Kidney (tissue), 14 donors: ENCODE results near the gene OR5B21. TPM values are rescaled to one million over a fixed set of nuclear protein-coding genes. Genes with fewer than 3 reads are reported as not detected.

Experiments
- DNase-seq, 5 donors: peaks; one replicate each; pipeline ENCODE4 v3.0.0-alpha.2; 2013 to 2020
- FAIRE-seq: peaks from 2 replicates; lab custom pipeline; 2012; peaks lifted over from hg19 to GRCh38; lab: Jason Lieb, UNC
- H3K27ac ChIP-seq, 2 donors: one replicate each; pipeline ENCODE4 v1.7.0; 2013; ENCODE audit warnings: low read depth in 2 of 2, low read length in 2 of 2, inconsistent platforms in 1 of 2
- H3K27me3 ChIP-seq: one replicate; pipeline ENCODE4 v1.7.1; 2013; ENCODE audit warnings: low read length, inconsistent platforms; ENCODE audit not compliant: control insufficient read depth, insufficient read depth
- H3K36me3 ChIP-seq, 3 donors: one replicate each; pipeline versions ENCODE4 v1.7.0 to v1.7.1; 2013; ENCODE audit warnings: low read length in 3 of 3, control low read depth in 1 of 3, inconsistent platforms in 1 of 3; ENCODE audit not compliant: insufficient read depth in 3 of 3, control insufficient read depth in 2 of 3
- H3K4me1 ChIP-seq, 3 donors: one replicate each; pipeline versions ENCODE4 v1.7.0 to v1.7.1; 2013; ENCODE audit warnings: low read length in 3 of 3, inconsistent platforms in 1 of 3, low read depth in 1 of 3; ENCODE audit not compliant: control insufficient read depth in 2 of 3, insufficient read depth in 2 of 3
- H3K4me3 ChIP-seq, 3 donors: one replicate each; pipeline versions ENCODE4 v1.7.0 to v1.8.1; 2013; ENCODE audit warnings: low read length in 3 of 3, control low read depth in 1 of 3, inconsistent platforms in 1 of 3
- H3K9ac ChIP-seq, 3 donors: one replicate each; pipeline versions ENCODE4 v1.7.0 to v1.7.1; 2013; ENCODE audit warnings: low read length in 3 of 3, control low read depth in 1 of 3, inconsistent platforms in 1 of 3
- H3K9me3 ChIP-seq, 3 donors: one replicate each; pipeline versions ENCODE4 v1.7.0 to v1.7.1; 2013; ENCODE audit warnings: low read length in 3 of 3, control low read depth in 1 of 3, inconsistent platforms in 1 of 3; ENCODE audit not compliant: control insufficient read depth in 2 of 3, insufficient read depth in 1 of 3
- intact Hi-C: fragments of 100-400 bp; cut with DNase I; formaldehyde crosslinking; loops from one replicate; pipeline ENCODE4 v1.11.1; 2022
- polyA plus RNA-seq: library from polyadenylated mRNA; stranded (reverse); fragments of 350-450 nt; fragmentation: Illumina TruSeq; extraction: RNeasy Lipid Tissue Mini Kit (QIAGEN cat#74804); gene quantifications from one replicate; pipeline ENCODE4 v1.2.3, GENCODE V29; 2014; ENCODE audit warnings: low read depth, low replicate concordance; ENCODE audit not compliant: insufficient read depth
- total RNA-seq: library from RNA; stranded (reverse); fragmentation: NEBNext Ultra II Directional; extraction: Animal tissue kit (Norgen Biotek cat#: 25700); gene quantifications from one replicate; pipeline ENCODE4 v1.2.1, GENCODE V29; 2021
- TF ChIP-seq, protein P1 (sequence below): IDR thresholded peaks from 3 replicates; pipeline ENCODE4 v1.5.1; 2012; ENCODE audit warnings: mild to moderate bottlenecking, moderate library complexity, borderline replicate concordance; ENCODE audit not compliant: insufficient read depth; ENCODE audit errors: extremely low read depth
- donor health status: control.
- donor health status: control.
- donor health status: control.
- donor health status: control.
- donor health status: control.
- donor health status: DM: yes; HTN: yes; CAD: no.
- donor health status: Normal renal cell carcinoma (clear cell type).

OR5B21 gene
- total and polyA plus RNA-seq, 2 donors from 2014 or later: not detected

- TF ChIP-seq, protein P1, sequence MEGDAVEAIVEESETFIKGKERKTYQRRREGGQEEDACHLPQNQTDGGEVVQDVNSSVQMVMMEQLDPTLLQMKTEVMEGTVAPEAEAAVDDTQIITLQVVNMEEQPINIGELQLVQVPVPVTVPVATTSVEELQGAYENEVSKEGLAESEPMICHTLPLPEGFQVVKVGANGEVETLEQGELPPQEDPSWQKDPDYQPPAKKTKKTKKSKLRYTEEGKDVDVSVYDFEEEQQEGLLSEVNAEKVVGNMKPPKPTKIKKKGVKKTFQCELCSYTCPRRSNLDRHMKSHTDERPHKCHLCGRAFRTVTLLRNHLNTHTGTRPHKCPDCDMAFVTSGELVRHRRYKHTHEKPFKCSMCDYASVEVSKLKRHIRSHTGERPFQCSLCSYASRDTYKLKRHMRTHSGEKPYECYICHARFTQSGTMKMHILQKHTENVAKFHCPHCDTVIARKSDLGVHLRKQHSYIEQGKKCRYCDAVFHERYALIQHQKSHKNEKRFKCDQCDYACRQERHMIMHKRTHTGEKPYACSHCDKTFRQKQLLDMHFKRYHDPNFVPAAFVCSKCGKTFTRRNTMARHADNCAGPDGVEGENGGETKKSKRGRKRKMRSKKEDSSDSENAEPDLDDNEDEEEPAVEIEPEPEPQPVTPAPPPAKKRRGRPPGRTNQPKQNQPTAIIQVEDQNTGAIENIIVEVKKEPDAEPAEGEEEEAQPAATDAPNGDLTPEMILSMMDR: no peak
- Histone ChIP-seq H3K4me3 (no peak overlapping the region), H3K4me1 (peaks cover 0 to 2% (median 0%) of the 10 kb centered on the region in 3 donors), H3K9ac (no peak overlapping the region), H3K9me3 (no peaks in the 10 kb centered on the region), H3K27ac (no peak overlapping the region), H3K36me3 (peaks cover 0 to 16% (median 5%) of the 10 kb centered on the region in 3 donors), H3K27me3 (no peaks in the 10 kb centered on the region)
- intact Hi-C loops: no loop called here
- FAIRE-seq (peak; percentile 19), DNase-seq (peak in 1 of 5 donors; percentile 6)
Measured at GRCh38 chr11:58525037-58525614, 17.2 kb upstream of the OR5B21 start.

DNA sequence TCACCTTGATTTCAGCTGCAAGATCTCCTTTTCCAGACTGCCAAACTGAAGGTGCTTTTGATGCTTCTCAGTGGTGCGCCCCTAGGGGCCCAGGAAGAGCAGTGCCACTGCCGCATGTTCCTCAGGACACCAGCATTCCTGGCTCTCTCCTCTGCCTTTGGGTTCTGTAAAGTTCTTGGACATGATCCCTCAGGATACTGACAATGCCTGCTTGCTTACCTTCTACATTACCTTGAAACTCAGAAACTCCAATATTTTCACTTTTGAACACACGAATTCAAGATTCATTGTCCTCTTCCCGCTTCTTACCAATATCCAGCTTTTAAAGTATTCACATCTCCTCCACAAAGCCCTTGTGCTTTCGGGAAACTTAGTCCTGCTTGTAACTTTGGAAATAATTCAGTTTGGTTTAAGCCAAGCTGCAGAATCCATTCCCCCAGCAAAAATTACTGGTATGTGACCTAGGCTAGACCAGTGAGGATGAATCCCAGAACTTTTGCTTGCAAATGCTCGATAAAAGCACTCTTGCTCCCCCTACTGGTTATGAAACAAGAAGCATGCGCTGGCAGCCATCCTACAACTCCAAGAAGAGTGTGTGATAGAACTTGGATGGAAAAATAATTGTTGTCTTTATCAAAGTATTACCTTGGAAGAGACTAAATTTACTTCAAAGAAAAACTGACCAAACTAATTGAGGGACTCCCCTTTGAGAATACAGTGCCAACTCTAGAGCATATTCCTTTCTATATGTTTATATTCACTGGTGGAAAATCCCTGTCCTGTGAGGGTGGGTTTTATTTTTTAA is 16.5 kb upstream of the OR5B21 start:
- Histone ChIP-seq H3K27ac (peak overlapping the region in 1 of 2 donors; percentile 8), H3K4me3 (peak overlapping the region in 2 of 3 donors; percentile 17 to 35), H3K4me1 (peaks cover 0 to 2% (median 0%) of the 10 kb centered on the region in 3 donors), H3K36me3 (peaks cover 0 to 16% (median 3%) of the 10 kb centered on the region in 3 donors), H3K27me3 (no peaks in the 10 kb centered on the region), H3K9me3 (no peaks in the 10 kb centered on the region), H3K9ac (peak overlapping the region in 2 of 3 donors; percentile 2 to 17)
- TF ChIP-seq, protein P1: peak; percentile 72
- peak; percentile 81 for FAIRE-seq
- intact Hi-C loops: no loop called here
- DNase-seq: peak; percentile 58 to 90 (median 68)

- DNase-seq (peak; percentile 36 to 68 (median 42)), FAIRE-seq (peak; percentile 76)
- TF ChIP-seq, protein P1: peak; percentile 53
- Histone ChIP-seq H3K4me1 (no peaks in the 10 kb centered on the region), H3K4me3 (no peak overlapping the region), H3K9me3 (no peaks in the 10 kb centered on the region), H3K36me3 (no peaks in the 10 kb centered on the region), H3K9ac (no peak overlapping the region), H3K27ac (no peak overlapping the region), H3K27me3 (no peaks in the 10 kb centered on the region)
- intact Hi-C loops: no loop called here
Measured at GRCh38 chr11:58513747-58514367, 6.0 kb upstream of the OR5B21 start.
